GM21526 (cell line): ENCODE data around the gene CIDEB.

Experiments used
- ATAC-seq: cut with Tn5 transposase; IDR thresholded peaks from one replicate; pipeline ENCODE4 v1.9.1; 2021; ENCODE audit warnings: moderate library complexity; ENCODE audit not compliant: unreplicated experiment, low FRiP score

The CIDEB gene

GRCh38 chr14:24314377-24315193, 6.8 kb upstream of the CIDEB start:
- ATAC-seq: no peak

- ATAC-seq: no peak
These were observed 6.1 kb upstream of the CIDEB start for GRCh38 chr14:24313913-24314312.

GRCh38 chr14:24312736-24313507, 5.1 kb upstream of the CIDEB start:
- ATAC-seq: no peak

DNA sequence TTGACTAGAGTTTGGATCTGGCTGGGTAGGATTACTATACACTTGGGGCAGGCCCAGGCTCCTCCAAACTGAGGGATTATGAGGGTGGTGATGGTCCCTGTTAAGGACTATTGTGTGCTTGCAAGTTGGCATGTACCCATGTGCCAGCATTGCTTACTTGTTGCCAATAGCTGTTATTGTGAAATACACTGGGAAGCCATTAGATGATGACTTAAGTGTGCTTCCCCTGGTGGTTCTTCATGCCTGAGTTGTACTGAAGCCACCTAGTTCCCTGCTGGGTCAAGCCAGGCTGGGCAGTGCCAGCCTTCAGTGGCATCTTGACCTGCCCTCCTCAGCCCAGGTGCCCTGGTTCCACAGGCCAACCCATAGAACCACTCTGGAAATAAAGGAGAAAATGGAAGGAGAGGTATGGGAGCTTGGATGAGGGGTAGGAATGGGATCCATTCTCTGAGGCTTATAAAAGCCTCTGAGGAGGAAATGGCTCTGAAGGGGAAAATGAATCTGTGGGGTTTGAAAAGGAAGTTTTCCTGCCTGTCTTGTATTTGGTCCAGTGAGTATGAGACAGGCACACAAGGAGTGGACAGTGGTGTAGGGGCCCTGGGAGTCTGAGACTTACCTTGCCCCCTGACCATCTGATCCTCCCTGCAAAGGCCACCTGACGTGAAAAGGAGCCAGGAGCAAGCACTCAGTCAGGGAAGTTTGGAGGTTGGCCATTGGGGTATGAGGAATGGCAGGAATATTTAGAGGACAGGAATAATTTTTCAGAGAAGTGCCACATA, 4.2 kb upstream of the CIDEB start:
- ATAC-seq: no peak

- peak; percentile 63 for ATAC-seq
These were observed 3.1 kb upstream of the CIDEB start, which contains the start of gene LTB4R for GRCh38 chr14:24310646-24311604. LTB4R (plus strand) TSS chr14:24311502; CDS start chr14:24315652, 4,150 bp downstream.

DNA sequence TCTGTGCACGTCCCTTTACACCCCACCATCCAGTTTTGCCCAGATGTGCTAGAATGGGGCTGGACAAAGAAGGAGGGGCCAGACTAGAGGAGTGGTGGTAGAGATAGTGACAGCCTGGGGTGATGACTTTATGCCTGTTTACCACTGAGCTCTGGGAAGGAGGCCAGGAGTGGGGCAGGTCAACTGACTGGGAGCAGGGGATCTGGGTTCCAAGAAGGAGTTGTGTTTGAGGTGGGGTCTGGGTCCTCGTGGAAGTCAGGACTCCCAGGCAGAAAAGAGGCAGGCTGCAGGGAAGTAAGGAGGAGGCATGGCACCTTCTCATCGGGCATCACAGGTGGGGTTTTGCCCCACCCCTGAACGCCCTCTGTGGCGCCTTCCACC, 2.5 kb upstream of the CIDEB start:
- ATAC-seq: no peak

DNA sequence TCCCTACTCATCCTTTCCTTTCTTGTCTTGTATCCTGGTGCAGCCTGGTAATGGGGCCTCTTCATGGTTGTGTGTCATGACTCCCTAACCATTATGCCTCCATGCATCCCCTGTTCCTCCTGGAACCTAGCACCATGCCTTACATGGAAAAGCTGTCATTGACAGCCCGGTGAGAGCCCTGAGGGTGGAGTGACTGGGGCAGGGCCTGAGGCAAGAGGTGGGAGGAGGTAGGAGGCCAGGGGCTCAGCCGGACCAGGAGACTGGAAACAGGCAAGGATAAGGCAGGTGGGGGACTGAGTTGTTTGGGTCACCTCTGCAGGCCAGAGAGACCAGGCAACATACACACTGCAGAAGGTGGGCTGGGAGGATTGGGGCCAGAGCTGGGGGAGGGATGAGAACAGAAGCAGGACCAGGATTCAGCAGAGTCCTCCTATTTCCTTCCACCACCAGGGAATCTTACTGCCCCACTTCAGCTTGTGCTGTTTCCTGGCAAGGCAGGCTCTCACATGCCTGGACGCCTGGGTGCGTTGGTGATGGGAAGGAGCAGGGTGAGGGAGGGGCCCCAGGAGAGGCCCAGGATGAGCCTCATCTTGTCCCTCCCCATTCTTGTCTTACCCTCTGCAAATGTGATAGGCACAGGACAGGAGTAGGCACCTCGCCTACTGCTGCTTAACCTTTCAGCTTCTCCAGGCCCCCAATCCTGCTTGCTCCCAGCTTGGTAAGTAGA, 1.9 kb upstream of the CIDEB start, which contains the start of gene LTB4R2:
TSS of gene LTB4R2 (plus strand) at position 603 of the 727 bp plus-strand sequence. CDS start 525 bp downstream, outside the sequence.
- ATAC-seq: no peak

DNA sequence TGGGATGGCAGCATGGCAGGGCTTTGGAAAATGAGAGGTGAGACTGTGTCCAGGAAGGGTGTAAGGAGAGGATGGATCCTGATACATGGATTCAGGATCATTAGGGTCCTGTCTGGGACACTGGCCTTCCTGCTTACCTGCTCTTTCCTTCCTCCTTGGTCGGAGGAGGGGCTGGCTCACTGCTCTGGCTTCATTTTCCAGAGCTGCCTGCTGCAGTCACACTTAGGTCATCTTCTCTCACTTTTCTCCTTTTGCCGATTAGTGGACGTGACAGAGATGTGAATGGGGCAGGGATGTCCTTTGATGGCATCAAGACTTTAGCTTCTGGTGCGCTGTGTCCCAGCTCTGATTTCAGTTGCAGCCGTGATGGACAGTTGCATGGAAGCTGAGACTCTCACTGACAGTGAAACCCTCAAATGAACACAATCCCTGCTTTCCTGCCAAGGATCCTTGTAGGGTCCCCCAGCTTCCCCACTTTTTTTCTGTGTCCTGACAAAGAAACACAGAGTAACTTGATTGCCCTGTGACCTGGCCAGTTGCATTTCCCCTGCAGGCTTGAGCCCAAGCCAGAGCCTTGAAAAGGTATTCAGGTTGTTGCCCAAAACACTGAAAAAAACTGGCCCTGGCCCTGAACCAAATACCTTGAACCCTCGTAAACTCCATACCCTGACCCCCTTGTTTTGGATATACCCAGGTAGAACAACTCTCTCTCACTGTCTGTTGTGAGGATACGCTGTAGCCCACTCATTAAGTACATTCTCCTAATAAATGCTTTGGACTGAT, 756 bp upstream of the CIDEB start:
- no peak for ATAC-seq

GRCh38 chr14:24307156-24307574, 612 bp downstream of the CIDEB start:
- ATAC-seq: no peak

DNA sequence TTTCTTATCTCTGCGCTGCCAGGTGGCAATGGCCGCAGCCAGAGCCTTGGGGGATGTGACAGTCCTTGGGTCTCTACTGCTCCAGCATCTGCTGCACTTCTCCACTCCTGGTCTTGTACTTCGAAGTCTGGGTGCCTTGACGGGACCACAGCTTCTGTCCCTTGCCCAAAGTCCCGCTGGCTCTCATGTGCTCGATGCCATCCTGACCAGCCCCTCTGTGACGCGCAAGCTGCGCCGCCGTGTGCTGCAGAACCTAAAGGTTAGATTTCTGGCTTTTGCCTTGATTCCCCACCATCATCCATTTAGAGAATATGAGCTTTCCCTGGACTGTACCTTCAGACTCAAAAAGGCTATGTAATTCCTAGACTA, 3.8 kb downstream of the CIDEB start:
- ATAC-seq: no peak

- ATAC-seq: no peak
These were observed 7.3 kb downstream of the CIDEB start for GRCh38 chr14:24300326-24300980.

DNA sequence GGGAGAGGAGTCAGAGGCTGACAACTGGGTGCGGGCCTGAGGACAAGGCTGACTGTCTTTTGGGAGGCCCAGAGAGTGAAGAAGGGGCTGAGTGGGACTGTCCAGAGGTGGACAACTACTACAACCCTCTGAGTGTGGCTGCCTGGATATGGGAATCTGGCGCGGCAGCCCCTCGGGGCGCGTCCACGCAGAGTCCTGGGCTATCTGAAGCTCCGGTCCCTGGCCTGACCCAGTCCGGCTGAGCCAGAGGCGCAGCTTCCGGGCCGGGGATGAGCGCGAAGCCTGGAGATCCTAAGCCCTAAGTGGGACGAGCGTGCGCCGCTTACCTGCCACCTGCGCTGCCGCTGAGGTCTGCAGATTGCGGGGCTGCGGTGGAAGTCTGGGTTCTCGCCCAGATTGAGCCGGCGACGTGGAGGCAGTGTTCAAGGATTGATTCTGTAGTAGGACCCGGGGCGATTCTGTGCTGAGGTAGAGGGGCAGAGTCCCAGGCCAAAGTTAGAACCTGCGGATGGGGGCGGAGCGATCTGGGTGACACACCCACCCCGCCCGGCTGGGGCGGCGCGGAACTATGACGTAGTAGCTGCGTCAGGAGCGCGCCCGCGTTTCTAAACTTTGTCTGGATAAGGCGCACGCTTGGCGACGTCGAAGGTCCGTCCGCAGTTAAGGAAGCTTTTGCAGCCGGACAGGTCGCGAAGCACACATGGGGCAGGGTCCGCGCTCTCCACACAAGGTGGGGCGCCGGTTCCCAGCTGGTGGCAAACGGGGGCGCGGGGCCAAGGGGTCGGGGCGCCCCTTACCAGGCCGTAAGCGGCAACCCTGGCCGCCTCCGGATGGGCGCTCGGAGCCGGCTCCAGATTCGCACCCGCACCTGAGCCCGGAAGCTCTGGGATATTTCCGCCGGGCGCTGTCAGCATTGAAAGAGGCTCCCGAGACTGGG, 8.3 kb downstream of the CIDEB start, which contains the start of the genes DHRS1 and NOP9:
TSS of gene DHRS1 (minus strand) at position 526 of the 937 bp plus-strand sequence. CDS start 674 bp downstream, outside the sequence.
TSS of gene NOP9 (plus strand) at position 596 of the 937 bp plus-strand sequence. CDS start at position 701, 105 bp downstream.
- ATAC-seq: peak; percentile 59

DNA sequence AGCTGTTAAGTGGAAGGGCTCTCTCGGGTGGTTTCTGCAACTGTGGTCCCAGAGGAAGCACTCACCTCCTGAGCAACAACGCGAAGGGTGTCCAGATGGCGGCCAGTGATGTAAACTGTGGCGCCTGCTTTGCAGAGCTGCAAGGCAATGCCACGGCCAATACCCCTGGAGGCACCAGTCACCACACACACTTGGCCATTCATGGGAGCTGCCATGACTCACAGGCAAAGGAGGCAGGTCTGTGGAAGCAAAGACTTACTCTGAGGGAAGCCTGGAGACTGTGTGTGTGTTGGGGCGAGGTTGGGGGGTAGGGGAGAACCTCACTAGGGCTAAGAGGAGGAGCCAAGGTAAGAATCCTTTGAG, 8.9 kb downstream of the CIDEB start:
- no peak for ATAC-seq

DNA sequence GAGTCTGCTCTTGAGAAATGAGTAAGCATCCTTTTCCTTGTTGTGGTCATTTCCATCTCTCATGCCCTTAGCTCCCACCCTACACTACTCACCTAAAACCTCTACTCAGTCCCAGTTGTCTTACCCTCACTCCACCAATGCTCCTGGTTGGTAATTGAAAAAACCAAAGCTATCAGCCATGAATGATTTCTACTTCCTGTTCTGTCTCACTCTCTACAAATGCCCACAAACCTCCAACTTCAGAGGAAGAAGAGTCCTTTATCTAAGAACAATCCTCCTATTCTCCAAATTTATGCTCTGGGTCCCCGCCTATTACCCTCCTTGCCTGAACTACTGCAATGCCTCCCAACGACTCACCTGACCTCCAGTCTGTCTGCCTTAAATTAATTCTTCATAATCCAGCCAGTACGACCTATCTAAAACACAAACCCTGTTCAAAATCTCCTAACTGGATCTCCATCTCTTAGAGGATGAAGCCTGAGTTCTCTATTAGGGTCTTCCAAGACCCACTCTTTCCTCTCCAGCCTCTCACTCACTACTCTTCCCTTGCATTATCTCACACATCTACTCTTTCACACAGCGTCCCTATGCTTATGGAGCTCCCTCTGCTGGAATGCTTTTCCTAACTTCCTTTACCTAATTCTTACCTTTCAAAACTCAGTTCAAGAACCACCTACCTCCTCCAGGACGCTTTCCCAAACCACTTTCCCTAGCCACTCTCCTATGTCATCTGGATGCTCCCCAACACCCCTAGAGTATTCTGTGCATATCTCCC, 10.4 kb downstream of the CIDEB start:
- ATAC-seq: peak; percentile 2

GRCh38 chr14:24296341-24297157, 11.2 kb downstream of the CIDEB start:
- ATAC-seq: peak; percentile 39
